DOHH2 (cell line): ENCODE measurements around the gene FANK1.

Source experiments
- CTCF ChIP-seq: fragments of 200-600 bp; sonication (generic); IDR thresholded peaks from one replicate; pipeline ENCODE4 v1.5.1; 2014; ENCODE audit warnings: antibody characterized with exemption, mild to moderate bottlenecking, low read depth, low read length; ENCODE audit not compliant: poor library complexity, severe bottlenecking
- EZH2phosphoT487 ChIP-seq: fragments of 200-600 bp; sonication (generic); IDR thresholded peaks from 2 replicates; pipeline ENCODE4 v1.6.1; 2017; ENCODE audit warnings: borderline replicate concordance, mild to moderate bottlenecking, antibody characterized with exemption, low read length, moderate library complexity, mixed read lengths

GRCh38 chr10:126049759-126050700 lies 153.7 kb downstream of the FANK1 start:
- TF ChIP-seq CTCF: no peak
- TF ChIP-seq EZH2phosphoT487: no peak
